ENCODE results near the gene TGM1.

Gene TGM1

GRCh38 chr14:24271134-24271833 is 8.3 kb upstream of the TGM1 start, which contains the start of gene RABGGTA:
Gene RABGGTA (minus strand): TSS chr14:24271597. CDS start chr14:24271115, 482 bp downstream.
- peak; percentile 80 for DNase-seq (ENCODE audit: low spot score)

GRCh38 chr14:24270537-24271133 is 7.7 kb upstream of the TGM1 start:
- no peak for DNase-seq (ENCODE audit: low spot score)

GRCh38 chr14:24269910-24270536 is 7.0 kb upstream of the TGM1 start:
- DNase-seq (ENCODE audit: low spot score) = no peak

- no peak for DNase-seq (ENCODE audit: low spot score)
Measured at GRCh38 chr14:24269368-24269767, 6.4 kb upstream of the TGM1 start.

- DNase-seq (ENCODE audit: low spot score) = no peak
Measured at GRCh38 chr14:24268225-24268624, 5.2 kb upstream of the TGM1 start.

- DNase-seq (ENCODE audit: low spot score) = no peak
Measured at GRCh38 chr14:24267516-24267915, 4.5 kb upstream of the TGM1 start.

GRCh38 chr14:24266344-24267244 is 3.6 kb upstream of the TGM1 start:
- DNase-seq (ENCODE audit: low spot score) = no peak

GRCh38 chr14:24264298-24264697 is 1.3 kb upstream of the TGM1 start:
- no peak for DNase-seq (ENCODE audit: low spot score)

GRCh38 chr14:24263848-24264247 is 871 bp upstream of the TGM1 start:
- DNase-seq (ENCODE audit: low spot score) = no peak

GRCh38 chr14:24261969-24262327 is 1.0 kb downstream of the TGM1 start:
- DNase-seq (ENCODE audit: low spot score) = no peak

- no peak for DNase-seq (ENCODE audit: low spot score)
Measured at GRCh38 chr14:24261256-24261968, 1.6 kb downstream of the TGM1 start.

GRCh38 chr14:24260780-24261157 is 2.2 kb downstream of the TGM1 start:
- DNase-seq (ENCODE audit: low spot score) = no peak

- no peak for DNase-seq (ENCODE audit: low spot score)
Measured at GRCh38 chr14:24260026-24260779, 2.8 kb downstream of the TGM1 start.

GRCh38 chr14:24259282-24260025 is 3.5 kb downstream of the TGM1 start:
- no peak for DNase-seq (ENCODE audit: low spot score)

- no peak for DNase-seq (ENCODE audit: low spot score)
Measured at GRCh38 chr14:24258548-24259265, 4.3 kb downstream of the TGM1 start.

GRCh38 chr14:24258119-24258518 is 4.9 kb downstream of the TGM1 start:
- DNase-seq (ENCODE audit: low spot score) = no peak

- no peak for DNase-seq (ENCODE audit: low spot score)
Measured at GRCh38 chr14:24256960-24257359, 6.0 kb downstream of the TGM1 start.

- DNase-seq (ENCODE audit: low spot score) = no peak
Measured at GRCh38 chr14:24255931-24256711, 6.9 kb downstream of the TGM1 start.

GRCh38 chr14:24255438-24255837 is 7.5 kb downstream of the TGM1 start:
- DNase-seq (ENCODE audit: low spot score) = no peak

Measured in globus pallidus (tissue), 1 donor.